Thymus (tissue), 11 donors: Measurements from ENCODE around the gene CMKLR1. TPM values are rescaled to one million over a fixed set of nuclear protein-coding genes. Genes with fewer than 3 reads are reported as not detected.

Experiments
- DNase-seq, 9 donors: peaks; one replicate each; pipeline ENCODE4 v3.0.0-alpha.2; 2013; ENCODE audit warnings: low spot score in 9 of 9, low read depth in 6 of 9, missing footprints in 1 of 9
- H3K27ac ChIP-seq, 2 donors: one replicate each; pipeline ENCODE4 v1.5.1; 2013; ENCODE audit warnings: control low read depth in 1 of 2, low read depth in 1 of 2, low read length in 1 of 2, mild to moderate bottlenecking in 1 of 2, moderate library complexity in 1 of 2
- H3K27me3 ChIP-seq, 2 donors: one replicate each; pipeline ENCODE4 v1.5.1; 2013; ENCODE audit warnings: low read length in 1 of 2; ENCODE audit not compliant: control insufficient read depth in 2 of 2, insufficient read depth in 1 of 2
- H3K36me3 ChIP-seq, 2 donors: one replicate each; pipeline ENCODE4 v1.5.1; 2013; ENCODE audit warnings: low read length in 1 of 2, mild to moderate bottlenecking in 1 of 2, moderate library complexity in 1 of 2; ENCODE audit not compliant: control insufficient read depth in 2 of 2, insufficient read depth in 2 of 2
- H3K4me1 ChIP-seq, 2 donors: one replicate each; pipeline ENCODE4 v1.5.1; 2013; ENCODE audit warnings: low read length in 2 of 2; ENCODE audit not compliant: control insufficient read depth in 2 of 2, insufficient read depth in 2 of 2
- H3K4me3 ChIP-seq, 2 donors: one replicate each; pipeline ENCODE4 v1.5.1; 2013; ENCODE audit warnings: low read length in 2 of 2, control low read depth in 1 of 2, mild to moderate bottlenecking in 1 of 2
- H3K9me3 ChIP-seq, 2 donors: one replicate each; pipeline ENCODE4 v1.5.1; 2013; ENCODE audit warnings: low read length in 1 of 2, mild to moderate bottlenecking in 1 of 2; ENCODE audit not compliant: control insufficient read depth in 2 of 2, insufficient read depth in 1 of 2
- WGBS: extraction: QIAGEN DNeasy Blood & Tissue Kit; methylation state at CpG from one replicate; pipeline ENCODE4 v1.1.7; 2013; 5-methylcytosine and 5-hydroxymethylcytosine counted together
- polyA plus RNA-seq: library from polyadenylated mRNA; stranded (reverse); fragments of 200-250 nt; gene quantifications from one replicate; pipeline ENCODE4 v1.2.3, GENCODE V29; 2013
- total RNA-seq: library from RNA; stranded (reverse); fragments of 120-200 nt; gene quantifications from one replicate; pipeline ENCODE4 v1.2.4, GENCODE V29; 2013
- donor health status: healthy.

Gene CMKLR1
- total and polyA plus RNA-seq, 2 donors, result 4.4 to 4.5 TPM

DNA sequence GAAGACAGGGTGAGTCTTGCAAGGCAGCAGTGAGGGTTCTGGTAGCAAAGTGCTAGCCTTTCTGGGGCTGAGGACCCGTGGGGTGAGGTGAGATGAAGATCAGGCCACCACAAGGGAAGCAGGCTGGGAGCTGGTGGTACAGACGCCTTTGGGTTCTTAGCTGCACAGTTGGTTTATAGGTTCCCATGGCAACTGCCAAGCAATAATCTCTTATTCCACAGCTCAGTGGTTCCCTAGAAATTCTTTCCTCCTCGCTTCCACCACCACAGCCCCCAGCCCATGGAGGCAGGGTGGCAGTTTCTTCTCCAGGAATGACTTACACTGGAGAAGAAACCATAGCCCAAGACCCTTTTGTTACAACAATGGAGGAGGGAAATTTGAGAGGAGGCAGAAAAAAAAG lies 82.1 kb downstream of the CMKLR1 start:
- H3K36me3 ChIP-seq, result no peaks in the 10 kb centered on the region
- no peaks in the 10 kb centered on the region for H3K9me3 ChIP-seq
- H3K27ac ChIP-seq, result no peak overlapping the region
- WGBS, result 54% methylated on average over 3 of the region's 3 CpGs
- H3K4me1 ChIP-seq, result no peaks in the 10 kb centered on the region
- H3K4me3 ChIP-seq, result no peak overlapping the region
- H3K27me3 ChIP-seq, result no peaks in the 10 kb centered on the region
- DNase-seq, result no peak

DNA sequence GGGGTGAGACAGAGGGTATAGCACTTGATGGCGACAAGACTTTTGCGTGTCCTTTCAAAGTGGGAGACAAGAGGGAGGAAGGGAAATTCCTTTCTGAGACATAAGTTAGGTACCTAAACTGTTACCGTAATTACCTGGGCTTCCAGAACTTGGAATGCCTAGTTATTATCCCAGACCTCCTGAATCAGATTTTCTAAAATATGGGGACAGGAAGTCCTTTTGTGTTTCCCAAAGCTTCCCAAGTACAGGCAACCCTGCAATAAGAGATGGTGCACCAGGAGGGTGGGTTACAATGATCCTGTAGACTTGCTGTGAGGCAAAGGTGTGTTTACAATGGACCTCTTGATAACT lies 83.9 kb downstream of the CMKLR1 start:
- H3K27me3 ChIP-seq, result no peaks in the 10 kb centered on the region
- H3K27ac ChIP-seq, result no peak overlapping the region
- no peak overlapping the region for H3K4me3 ChIP-seq
- DNase-seq, result no peak
- 96% methylated on average over 3 of the region's 3 CpGs for WGBS
- no peaks in the 10 kb centered on the region for H3K36me3 ChIP-seq
- H3K4me1 ChIP-seq, result no peaks in the 10 kb centered on the region
- H3K9me3 ChIP-seq, result no peaks in the 10 kb centered on the region

DNA sequence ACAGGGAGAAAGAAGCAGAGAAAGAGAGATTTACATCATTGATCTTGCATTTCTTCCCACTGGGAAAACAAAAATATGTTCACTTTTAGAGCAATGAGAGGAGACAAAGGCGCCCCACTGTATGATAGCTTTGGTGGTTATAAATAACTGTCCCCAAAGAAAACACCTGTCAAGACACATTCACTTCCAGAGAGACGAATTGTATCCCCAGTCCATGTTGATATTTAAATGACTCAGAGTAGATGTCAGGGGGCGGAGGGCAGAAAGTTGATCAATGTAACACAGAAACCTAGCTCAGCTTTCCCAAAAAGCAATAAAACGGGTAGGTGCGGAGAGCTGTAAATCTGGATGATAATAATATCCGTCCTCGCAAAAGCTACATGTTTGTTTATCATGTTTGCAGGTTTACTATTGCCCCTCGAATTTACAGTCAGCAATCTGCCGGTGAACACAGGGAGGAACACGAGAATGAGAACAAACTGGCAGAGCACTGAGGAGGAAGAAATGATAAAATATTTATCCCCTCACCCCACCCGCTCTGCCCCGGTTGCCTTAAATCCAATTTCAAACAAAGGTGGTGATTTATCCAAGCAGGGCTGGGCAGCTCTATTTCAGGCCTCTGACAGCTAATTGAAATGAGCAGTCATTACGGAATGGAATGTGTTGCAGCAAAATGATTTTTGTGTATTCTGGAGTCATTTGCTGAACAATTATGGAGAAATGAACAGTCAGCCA lies 84.4 kb downstream of the CMKLR1 start:
- 91% methylated on average over 13 of the region's 13 CpGs for WGBS
- no peak for DNase-seq
- H3K4me1 ChIP-seq, result no peaks in the 10 kb centered on the region

DNA sequence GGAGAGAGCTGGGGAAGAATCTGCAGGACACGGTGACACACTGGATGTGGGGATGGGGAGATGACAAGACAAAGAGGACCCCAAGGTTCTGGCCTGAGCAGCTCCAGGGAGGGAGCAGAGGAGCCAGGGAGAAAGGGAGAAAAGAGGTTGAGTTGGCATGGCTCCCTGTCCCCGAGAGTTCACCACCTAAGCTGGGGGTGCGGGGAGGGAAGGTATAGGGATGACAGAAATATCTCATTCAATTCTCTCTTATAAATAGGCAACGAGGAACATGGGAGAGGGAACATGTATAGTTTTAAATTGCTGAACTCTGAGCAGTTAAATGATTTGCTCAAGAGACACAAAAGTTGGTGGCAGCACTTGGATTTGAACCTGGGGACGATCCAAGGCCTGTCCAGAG lies 85.1 kb downstream of the CMKLR1 start:
- no peaks in the 10 kb centered on the region for H3K27me3 ChIP-seq
- H3K4me1 ChIP-seq, result no peaks in the 10 kb centered on the region
- DNase-seq, result no peak
- no peaks in the 10 kb centered on the region for H3K36me3 ChIP-seq
- no peak overlapping the region for H3K4me3 ChIP-seq
- 70% methylated on average over 5 of the region's 5 CpGs for WGBS
- H3K27ac ChIP-seq, result no peak overlapping the region
- no peaks in the 10 kb centered on the region for H3K9me3 ChIP-seq

More for the DNA sequence above, 84.4 kb downstream of the CMKLR1 start:
- no peaks in the 10 kb centered on the region for H3K27me3 ChIP-seq
- H3K36me3 ChIP-seq, result no peaks in the 10 kb centered on the region
- H3K4me3 ChIP-seq, result no peak overlapping the region
- no peaks in the 10 kb centered on the region for H3K9me3 ChIP-seq
- no peak overlapping the region for H3K27ac ChIP-seq

DNA sequence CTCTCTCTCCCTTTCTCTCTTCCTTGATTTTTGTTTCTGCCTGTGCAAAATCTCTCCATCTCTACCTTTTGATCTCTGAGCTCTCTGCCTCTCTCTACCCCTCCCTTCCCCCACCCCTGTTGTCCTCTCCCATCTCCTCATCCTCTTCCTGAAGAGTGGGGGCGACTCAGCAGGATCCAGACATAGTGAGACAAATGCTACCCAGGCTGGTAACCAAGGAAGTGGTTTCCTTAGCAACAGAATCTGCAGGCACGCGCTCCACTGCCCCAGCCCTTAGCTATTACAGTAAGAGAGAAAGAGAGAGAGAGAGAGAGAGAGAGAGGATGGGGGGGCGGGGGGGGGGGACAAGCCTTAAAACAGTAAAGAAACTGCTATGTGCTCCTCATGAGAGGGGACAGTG lies 85.6 kb downstream of the CMKLR1 start:
- Histone ChIP-seq H3K4me1 (no peaks in the 10 kb centered on the region), H3K4me3 (no peak overlapping the region), H3K9me3 (no peaks in the 10 kb centered on the region), H3K27ac (no peak overlapping the region), H3K27me3 (no peaks in the 10 kb centered on the region), H3K36me3 (no peaks in the 10 kb centered on the region)
- WGBS, result 2% methylated on average over 3 of the region's 4 CpGs
- no peak for DNase-seq

DNA sequence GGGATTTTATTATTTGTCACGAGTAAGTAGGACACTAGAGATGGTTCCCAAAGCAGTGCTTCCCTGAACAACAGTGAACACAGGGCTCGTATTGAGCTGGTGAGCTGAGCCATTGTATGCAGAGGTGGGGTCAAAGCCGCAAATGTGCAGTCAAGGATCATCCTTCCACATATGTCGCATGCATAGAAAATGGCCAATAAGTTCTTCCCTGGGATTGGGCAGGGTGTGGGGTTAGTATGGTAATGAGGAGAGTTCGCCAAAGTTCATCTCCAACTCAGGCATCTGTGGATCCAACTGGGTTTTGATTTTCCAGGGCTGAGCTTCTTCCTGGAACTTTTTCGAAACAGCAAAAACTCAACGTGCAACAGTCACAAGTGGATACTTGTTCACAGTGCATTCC lies 86.6 kb downstream of the CMKLR1 start:
- Histone ChIP-seq H3K9me3 (no peaks in the 10 kb centered on the region), H3K27ac (no peak overlapping the region), H3K4me3 (no peak overlapping the region), H3K4me1 (no peaks in the 10 kb centered on the region), H3K36me3 (no peaks in the 10 kb centered on the region), H3K27me3 (no peaks in the 10 kb centered on the region)
- 94% methylated on average over 7 of the region's 7 CpGs for WGBS
- DNase-seq, result no peak

DNA sequence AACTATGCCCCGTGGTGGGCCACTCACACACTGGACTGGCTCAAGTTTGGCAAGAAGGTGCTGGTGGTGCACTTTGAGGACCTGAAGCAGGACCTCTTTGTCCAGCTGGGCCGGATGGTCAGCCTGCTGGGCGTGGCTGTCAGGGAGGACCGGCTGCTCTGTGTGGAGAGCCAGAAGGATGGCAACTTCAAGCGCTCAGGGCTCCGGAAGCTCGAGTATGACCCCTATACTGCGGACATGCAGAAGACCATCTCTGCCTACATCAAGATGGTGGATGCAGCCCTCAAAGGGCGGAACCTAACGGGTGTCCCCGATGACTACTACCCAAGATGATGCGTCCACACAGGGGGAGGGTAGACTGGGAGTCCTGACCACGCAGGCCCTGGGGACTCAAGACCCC lies 91.1 kb downstream of the CMKLR1 start:
- no peaks in the 10 kb centered on the region for H3K36me3 ChIP-seq
- no peaks in the 10 kb centered on the region for H3K9me3 ChIP-seq
- no peaks in the 10 kb centered on the region for H3K4me1 ChIP-seq
- H3K27ac ChIP-seq, result no peak overlapping the region
- H3K27me3 ChIP-seq, result no peaks in the 10 kb centered on the region
- DNase-seq, result no peak
- 94% methylated on average over 13 of the region's 13 CpGs for WGBS
- no peak overlapping the region for H3K4me3 ChIP-seq

DNA sequence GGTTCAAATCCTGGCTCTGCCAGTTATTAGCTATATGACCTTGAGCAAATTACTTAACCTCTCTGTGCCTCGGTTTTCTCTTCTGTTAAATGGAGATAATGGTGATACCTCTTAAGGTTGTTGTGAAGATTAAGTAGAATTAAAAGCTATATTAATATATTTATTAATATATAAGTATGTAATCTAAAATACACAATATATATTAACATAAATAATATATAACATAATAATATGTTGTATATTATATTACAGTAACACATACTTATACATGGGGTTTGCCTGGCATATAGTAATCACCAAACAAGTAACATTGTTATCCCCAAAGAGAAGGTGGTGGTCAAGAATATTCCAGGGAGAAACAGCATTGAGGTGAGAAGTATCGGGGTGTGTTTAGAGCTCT lies 92.0 kb downstream of the CMKLR1 start:
- no peak for DNase-seq
- Histone ChIP-seq H3K36me3 (no peaks in the 10 kb centered on the region), H3K27ac (no peak overlapping the region), H3K27me3 (no peaks in the 10 kb centered on the region), H3K4me3 (no peak overlapping the region), H3K9me3 (no peaks in the 10 kb centered on the region), H3K4me1 (no peaks in the 10 kb centered on the region)
- WGBS, result 94% methylated on average over 2 of the region's 2 CpGs

DNA sequence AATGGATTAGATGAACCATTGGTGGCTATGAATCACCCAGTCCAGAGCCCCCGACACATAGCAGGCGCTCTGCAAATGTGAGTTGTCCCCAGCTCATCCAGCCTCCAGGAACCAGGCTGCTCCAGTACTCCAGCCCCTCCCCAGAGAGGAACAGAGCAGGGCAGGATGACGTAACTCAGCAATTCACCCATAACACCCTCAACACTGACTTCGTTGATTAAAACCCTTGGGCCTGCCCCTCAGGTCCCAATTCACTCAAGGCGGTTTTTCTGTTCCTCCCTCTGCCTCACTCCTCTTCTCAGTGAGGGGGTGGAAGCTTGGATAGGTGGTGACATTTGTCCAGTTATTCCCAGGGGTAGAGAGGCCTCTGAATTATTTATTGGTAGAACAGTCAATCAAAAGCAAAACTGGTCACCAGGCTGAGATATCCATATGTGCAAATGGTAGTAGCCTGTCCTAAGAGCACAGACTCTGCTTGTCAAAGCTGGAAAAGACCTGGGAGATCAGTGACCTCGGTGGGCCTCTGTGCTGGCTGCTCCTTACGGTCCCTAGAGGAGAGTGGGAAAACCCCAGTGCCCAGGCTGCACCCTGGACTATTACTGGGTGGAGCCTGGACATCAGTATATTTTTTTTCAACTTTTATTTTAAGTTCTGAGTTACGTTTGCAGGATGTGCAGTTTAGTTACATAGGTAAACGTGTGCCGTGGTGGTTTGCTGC lies 97.0 kb downstream of the CMKLR1 start:
- H3K27me3 ChIP-seq, result peaks cover 0 to 2% of the 10 kb centered on the region in 2 donors
- 81% methylated on average over 10 of the region's 10 CpGs for WGBS

More for the DNA sequence above, 97.0 kb downstream of the CMKLR1 start:
- Histone ChIP-seq H3K27ac (no peak overlapping the region), H3K36me3 (no peaks in the 10 kb centered on the region), H3K9me3 (no peaks in the 10 kb centered on the region), H3K4me3 (no peak overlapping the region), H3K4me1 (no peaks in the 10 kb centered on the region)
- DNase-seq, result no peak
